GM12872 (cell line): ENCODE results near the gene LRMDA.

Source experiments
- TF ChIP-seq, protein P1 (sequence below): IDR thresholded peaks from 3 replicates; pipeline ENCODE4 v1.5.1; 2011; ENCODE audit warnings: low read depth, mild to moderate bottlenecking, low read length, moderate library complexity; ENCODE audit not compliant: insufficient read depth

LRMDA gene

GRCh38 chr10:76572021-76572420, 1140.6 kb downstream of the LRMDA start:
- TF ChIP-seq, protein P1, sequence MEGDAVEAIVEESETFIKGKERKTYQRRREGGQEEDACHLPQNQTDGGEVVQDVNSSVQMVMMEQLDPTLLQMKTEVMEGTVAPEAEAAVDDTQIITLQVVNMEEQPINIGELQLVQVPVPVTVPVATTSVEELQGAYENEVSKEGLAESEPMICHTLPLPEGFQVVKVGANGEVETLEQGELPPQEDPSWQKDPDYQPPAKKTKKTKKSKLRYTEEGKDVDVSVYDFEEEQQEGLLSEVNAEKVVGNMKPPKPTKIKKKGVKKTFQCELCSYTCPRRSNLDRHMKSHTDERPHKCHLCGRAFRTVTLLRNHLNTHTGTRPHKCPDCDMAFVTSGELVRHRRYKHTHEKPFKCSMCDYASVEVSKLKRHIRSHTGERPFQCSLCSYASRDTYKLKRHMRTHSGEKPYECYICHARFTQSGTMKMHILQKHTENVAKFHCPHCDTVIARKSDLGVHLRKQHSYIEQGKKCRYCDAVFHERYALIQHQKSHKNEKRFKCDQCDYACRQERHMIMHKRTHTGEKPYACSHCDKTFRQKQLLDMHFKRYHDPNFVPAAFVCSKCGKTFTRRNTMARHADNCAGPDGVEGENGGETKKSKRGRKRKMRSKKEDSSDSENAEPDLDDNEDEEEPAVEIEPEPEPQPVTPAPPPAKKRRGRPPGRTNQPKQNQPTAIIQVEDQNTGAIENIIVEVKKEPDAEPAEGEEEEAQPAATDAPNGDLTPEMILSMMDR: no peak

DNA sequence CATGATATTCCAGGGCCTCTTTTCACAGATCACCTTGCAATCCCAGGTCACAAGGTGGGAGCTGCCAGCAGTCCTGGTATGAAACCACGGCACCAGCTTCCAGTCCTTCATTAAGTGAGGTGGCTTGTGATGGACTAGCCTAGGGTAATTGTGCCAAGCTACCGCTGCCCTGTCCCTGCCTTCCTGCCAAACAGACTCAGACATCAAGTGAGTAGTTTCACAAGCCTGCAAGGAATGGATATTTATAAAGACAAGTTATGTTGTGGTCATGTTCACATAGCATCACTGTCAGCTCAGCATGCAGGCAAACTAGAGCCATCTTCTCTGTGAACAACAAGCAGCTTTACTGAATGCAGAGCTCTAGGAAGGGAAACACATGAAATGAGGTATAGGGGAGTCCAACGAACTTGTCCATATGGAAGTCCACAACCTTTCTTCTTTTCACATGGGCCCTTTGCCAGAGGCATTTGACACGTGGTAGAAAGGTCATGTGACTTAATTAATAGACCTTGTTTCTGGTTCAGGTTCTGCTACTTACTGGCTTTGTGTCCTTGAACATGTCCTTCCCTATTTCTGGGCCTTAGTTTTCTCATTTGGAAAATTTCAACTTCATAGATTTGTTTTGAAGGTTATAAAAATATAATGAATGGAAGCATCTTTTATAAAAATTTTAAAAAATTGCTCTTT, 1145.0 kb downstream of the LRMDA start:
- TF ChIP-seq, protein P1: no peak

- TF ChIP-seq, protein P1: no peak
Measured at GRCh38 chr10:76577455-76577854, 1146.0 kb downstream of the LRMDA start.

- TF ChIP-seq, protein P1: no peak
Measured at GRCh38 chr10:76581506-76582256, 1150.3 kb downstream of the LRMDA start.

- TF ChIP-seq, protein P1: no peak
Measured at GRCh38 chr10:76582531-76582930, 1151.1 kb downstream of the LRMDA start.

- TF ChIP-seq, protein P1: no peak
Measured at GRCh38 chr10:76583711-76584161, 1152.3 kb downstream of the LRMDA start.
